OCI-M2 (cell line): Measurements from ENCODE around the gene TNFRSF19.

Experiments
- DNase-seq: peaks from one replicate; lab custom pipeline; 2025; ENCODE audit not compliant: unreplicated experiment; lab: John Stamatoyannopoulos, UW

Gene TNFRSF19

DNA sequence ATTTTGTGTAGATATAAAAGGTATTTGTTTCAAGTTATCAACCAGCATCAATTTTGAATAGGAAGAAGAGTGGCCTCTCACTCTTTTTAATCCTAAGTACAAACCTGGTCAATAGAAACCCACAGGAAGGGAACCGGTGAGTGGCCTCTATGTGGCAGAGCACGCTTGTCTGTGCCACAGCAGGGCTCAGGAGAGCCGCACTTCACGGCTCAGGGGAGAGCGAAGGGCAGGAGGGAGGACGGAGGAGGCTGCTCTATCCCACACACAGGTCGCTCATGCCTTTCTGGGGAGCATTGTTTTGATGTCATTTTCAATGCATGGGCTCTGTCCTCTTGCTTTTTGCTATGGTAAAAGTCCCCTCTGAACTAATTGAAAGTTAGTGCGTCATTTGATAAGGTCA is 57.2 kb downstream of the TNFRSF19 start:
- DNase-seq = no peak

DNA sequence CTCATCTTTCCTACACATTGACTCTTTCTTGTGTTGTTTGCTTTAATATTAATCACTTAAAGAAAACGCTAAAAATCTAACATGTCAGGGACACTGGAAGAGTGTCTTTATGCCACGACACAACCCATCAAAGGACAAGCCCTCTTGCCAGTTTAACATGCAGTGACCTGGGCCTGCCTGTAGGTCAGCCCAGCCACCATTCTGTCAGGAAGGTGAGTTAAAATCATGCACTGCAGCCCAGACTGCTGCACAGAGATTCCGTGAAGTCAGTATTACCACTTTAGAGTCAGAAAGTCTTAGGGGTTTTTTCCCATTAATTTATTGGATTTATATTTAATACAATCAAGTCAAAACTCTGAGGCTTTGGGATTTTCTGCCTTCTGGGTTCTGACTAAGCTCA is 58.0 kb downstream of the TNFRSF19 start:
- DNase-seq = no peak

DNA sequence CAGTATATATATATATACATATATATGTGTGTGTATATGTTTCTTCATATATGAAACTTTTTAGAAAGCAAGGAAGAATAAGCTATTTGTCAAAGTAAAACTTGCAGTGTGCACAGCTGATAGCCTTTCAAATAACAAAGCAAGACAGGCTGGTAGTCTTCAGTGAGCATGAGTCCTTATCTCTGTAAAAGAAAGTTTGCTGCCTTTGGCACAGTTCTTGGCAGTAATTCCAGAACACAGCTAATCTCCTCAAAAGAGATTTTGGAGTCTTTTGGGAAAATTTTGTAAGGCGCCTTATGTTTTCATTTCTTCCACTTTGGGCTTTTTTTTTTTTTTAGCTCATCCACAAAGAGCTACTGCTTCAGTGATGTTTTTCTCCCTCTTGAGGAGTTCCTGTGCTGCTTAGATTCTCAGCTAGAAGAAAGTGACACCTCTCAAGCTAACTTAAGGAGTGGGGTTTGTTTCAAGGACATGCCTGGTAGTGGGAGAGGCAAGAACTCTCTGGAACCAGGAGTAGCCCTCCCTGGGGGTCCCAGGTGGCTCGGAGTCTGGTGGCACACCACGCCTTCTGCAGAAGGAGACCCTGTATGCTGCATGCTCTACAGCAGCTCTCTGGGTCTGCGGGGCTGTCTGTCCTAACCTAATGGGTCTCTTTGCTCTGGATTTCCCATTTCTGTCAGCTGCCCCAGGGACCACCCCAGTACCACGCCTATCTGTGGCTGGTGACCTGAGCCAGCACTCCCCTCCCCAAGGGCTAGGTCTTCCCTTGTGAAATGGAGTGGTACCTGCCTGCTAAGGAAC is 58.8 kb downstream of the TNFRSF19 start:
- DNase-seq = no peak

DNA sequence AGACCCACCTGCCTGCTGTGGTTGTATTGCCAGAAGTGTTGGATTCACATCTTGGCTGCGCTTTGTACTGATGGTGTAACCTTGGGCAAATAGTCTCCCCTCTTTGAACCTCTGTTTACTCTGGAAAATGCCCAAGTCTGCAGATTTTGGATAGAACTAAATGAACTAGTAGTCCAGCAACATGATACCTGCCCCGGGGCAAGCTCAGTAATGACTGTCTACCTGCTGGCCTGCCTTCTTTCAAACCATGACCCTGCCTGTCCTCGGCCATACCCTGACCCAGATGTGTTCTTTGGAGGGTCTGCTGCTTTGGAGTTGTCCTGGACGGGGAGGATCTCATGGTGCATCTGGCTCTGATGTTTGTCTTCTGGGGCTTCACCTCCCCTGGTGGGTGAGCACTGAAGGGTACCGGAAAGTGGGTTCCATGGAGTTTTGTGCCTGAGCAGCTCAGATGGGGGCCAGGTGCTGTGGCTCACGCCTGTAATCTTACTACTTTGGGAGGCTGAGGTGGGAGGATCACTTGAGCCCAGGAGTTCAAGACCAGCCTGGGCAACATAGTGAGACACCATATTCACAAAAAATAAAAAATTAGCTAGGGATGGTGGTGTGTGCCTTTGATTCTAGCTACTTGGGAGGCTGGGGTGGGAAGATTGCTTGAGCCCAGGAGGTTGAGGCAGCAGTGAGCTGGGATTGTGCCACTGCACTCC is 59.5 kb downstream of the TNFRSF19 start:
- no peak for DNase-seq

DNA sequence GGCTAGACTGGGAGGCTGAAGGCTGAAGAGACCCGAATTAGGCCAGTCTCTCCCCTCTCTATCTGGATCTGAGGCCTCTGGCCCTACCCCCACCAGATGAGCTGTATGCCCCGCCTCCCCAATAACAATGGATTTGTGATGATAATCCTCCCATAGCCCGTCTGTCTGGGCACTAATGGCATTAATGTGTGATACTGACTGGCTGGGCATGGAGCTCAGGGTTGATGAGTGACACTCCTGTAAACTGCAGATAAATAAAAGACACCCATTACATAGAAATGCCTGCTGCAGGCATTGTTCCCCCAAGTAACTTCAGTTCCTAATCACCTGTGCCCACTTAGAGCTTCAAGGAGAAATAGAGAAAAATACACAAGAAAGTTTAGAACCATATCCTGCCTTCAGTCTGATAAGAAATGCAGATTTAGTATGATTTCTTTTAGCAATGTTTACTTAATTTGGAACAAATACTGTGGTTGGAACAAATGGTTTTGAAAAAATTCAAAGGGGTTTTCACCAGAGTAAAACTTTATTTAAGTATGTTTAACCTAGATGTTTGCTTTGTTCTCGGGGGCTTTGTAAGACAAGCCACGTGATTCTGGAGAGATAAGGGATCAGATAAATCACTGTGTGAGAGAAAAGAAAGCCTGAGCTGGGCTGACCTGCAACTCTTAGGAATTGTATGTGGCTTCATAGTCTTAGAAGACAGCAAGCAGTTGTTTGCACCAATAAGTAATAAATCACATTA is 60.3 kb downstream of the TNFRSF19 start:
- DNase-seq = no peak

GRCh38 chr13:23631311-23632047 is 61.3 kb downstream of the TNFRSF19 start:
- no peak for DNase-seq

DNA sequence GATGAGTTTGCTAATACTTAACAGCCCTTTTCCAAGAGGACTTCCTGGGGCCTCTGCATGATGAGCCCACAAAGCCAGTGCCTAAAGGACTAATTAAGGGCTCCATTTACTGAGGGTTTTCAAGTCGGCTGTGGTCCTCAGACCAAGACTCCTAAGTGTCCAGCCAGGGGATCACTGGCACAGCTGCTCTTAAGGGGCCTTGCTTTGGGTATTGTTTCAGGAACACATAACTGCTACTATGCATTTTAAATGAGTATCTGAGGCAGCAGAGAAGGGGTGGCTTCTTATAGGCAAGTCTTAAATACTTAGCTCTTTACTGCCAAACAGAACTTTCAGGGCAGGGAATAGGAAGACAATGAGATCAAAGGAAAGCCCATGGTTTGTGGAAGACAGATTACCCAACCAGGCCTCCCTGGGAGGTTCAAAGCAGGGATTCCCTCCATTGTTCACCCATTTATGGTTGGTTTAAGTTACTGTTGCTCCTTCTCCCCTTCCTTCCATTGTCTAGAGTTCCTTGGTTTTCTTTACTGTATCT is 61.9 kb downstream of the TNFRSF19 start:
- DNase-seq = no peak

GRCh38 chr13:23632741-23633140 is 62.5 kb downstream of the TNFRSF19 start:
- DNase-seq = no peak

DNA sequence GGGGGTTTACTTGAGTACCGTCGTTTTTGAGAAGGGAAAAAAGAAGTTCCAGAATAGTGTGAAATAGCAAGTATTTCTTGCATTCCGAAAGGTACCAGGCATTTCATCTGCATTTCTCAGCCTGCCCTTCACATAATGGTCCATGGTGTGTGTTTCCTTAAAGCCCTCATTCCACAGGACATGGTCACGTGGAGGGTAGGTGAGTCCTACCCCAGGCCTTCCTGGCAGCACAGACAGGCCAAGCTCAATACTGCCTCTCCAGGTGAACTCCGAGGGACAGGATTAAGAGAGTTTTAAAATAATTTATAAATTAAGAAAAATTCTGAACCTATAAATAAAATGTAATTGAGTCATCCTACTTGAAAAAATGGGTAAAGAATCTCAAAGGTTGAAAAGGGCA is 64.7 kb downstream of the TNFRSF19 start:
- no peak for DNase-seq

DNA sequence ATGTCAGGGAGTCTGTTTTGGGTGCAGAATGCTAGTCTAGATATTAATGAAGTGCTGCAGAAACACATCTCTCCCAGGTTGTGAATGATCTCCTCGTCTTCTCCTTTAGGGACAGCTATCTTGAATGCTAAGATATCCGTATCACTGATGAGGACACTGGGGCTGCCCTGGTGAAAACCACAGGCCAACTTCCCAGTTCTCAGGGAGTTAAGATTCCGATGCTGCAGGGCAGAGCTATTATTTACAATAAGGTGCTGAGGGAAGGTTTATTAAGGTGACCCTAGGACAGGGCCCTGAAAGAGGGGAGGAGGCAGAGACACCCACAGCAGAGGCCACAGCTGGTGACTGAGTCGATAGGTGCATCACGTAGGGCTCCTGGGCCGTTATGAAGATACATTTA is 66.1 kb downstream of the TNFRSF19 start:
- no peak for DNase-seq

DNA sequence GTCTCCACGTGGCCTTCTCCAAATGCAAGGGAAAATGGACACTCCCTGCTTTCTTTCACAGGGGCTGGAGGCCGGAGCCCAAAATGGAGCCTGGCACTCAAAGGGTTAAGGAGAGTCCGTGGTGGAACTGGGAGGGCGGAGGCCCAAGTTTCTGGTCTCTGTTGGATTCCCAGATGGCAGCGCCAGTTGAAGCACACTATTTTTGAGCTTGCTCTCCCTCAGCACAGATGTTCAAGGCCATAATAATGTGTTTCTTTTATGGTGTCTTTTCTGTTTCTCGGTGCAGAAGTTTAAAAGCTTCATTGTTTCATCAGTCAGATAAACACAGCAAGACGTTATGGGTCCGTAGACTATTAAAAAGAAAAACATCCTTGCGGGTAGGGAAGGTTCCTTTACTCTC is 67.6 kb downstream of the TNFRSF19 start:
- no peak for DNase-seq

DNA sequence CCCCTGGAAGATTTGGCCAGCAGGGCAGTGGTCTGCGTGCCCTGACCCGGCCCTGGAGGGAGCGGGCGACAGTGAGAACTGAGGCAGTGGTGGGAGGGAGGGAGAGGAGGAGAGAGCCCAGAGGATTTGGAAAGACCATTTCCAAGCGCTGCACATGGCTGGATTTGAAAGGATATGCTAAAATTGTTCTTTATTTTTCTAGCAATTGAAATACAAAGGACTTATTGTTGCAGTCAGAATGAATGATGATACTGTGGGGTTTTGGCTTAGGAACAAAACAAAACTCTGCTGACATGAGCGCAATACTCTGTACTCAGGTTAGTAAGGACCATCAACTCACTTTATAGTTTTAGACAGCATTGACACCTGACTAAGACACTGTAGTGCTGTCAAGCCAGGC is 69.5 kb downstream of the TNFRSF19 start:
- DNase-seq = no peak

DNA sequence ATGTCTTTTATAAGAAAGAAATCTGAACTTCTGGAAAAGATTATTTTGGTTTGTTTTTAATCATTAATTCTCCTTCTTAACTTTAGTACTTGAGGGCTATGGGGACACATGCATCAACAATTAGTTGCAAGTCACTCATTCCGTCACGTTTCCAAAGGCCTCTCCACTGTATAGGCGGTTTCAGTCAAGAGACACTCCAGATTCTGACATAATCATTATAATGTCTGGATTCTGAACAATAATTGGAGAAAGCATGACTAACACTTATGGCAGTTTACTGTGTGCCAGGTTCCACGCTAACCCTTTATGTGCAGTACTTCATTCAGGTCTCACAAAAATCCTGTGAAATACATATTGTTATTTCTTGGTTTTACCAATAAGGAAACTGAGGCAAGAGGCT is 71.9 kb downstream of the TNFRSF19 start:
- no peak for DNase-seq

- DNase-seq = no peak
These were observed 73.3 kb downstream of the TNFRSF19 start for GRCh38 chr13:23643338-23644125.

DNA sequence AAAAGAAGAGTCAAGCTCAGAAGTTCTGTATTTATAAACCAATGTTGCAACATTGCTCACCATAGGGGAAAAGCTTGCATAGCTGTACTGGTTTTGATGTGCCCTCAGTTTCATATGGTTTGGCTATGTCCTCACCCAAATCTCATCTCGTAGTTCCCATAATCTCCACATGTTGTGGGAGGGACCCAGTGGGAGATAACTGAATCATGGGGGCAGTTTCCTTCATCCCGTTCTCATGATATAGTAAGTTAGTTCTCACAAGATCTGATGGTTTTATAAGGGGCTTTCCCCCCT is 73.9 kb downstream of the TNFRSF19 start:
- no peak for DNase-seq

DNA sequence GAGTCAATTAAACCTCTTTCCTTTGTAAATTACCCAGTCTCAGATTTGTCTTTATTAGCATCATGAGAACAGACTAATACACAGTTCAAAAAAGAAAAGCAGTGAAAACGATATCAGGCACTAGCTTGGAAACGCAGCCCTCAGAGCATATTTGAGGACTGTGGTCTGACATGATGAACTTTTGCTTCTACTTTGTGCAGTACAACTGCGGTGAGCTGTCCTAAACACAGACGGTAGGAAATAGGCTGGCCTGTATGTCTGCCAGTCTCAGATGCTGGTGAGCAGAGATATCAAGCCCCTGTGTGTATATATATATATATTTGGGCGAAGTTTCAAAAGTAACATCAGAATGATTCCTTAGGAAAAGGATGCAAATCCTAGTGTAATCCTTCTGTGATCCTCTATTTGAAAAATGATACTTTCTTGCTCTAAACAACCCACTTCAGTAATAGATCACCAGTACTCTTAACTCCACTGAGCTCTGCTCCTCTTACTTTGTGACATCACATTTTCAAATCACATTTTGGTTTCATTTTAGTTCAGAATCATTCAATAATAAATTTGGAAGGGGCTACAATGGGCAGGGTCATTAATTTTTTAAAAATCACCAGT is 74.4 kb downstream of the TNFRSF19 start:
- DNase-seq = no peak

GRCh38 chr13:23645851-23646250 is 75.6 kb downstream of the TNFRSF19 start:
- no peak for DNase-seq

GRCh38 chr13:23651439-23651838 is 81.2 kb downstream of the TNFRSF19 start:
- no peak for DNase-seq

GRCh38 chr13:23651887-23652286 is 81.7 kb downstream of the TNFRSF19 start:
- no peak for DNase-seq
